PC-3 (cell line): ENCODE data around the gene OTOL1. TPM values are rescaled to one million over a fixed set of nuclear protein-coding genes. Genes with fewer than 3 reads are reported as not detected.
"Not testable (repeated sequence)": the region's sequence is repeated elsewhere in the genome, so short reads cannot be mapped to it uniquely, and the experiment has no call there.

Source experiments
- ATAC-seq: fragments of 200-7000 bp; cut with Tn5 transposase; 2 replicates; pipeline ENCODE4 v1.9.1; 2020; ENCODE audit warnings: mild to moderate bottlenecking, moderate library complexity
- BruUV-seq: library from RNA; stranded (reverse); fragments of 400-500 nt; replicated peaks from 2 replicates; lab custom pipeline; 2021; lab: Mats Ljungman, UMichigan
- CTCF ChIA-PET: fragments of 300-600 bp; sonication (Branson Sonifier 250); formaldehyde crosslinking; loops from one replicate; lab custom pipeline; 2022; ENCODE audit warnings: antibody characterized with exemption; lab: Charles Lee
- POLR2A ChIA-PET: fragments of 300-600 bp; sonication (Branson Sonifier 250); formaldehyde crosslinking; loops from one replicate; lab custom pipeline; 2022; ENCODE audit warnings: antibody characterized with exemption; ENCODE audit not compliant: unreplicated experiment; lab: Charles Lee
- DNase-seq: peaks from one replicate; pipeline ENCODE4 v3.0.0-alpha.2; 2015
- H2AFZ ChIP-seq: fragments of 300-600 bp; sonication (generic); 2 replicates; pipeline ENCODE4 v1.6.0; 2016; ENCODE audit warnings: antibody characterized with exemption, low read length
- H3F3A ChIP-seq: fragments of 300-600 bp; sonication (generic); one replicate; pipeline ENCODE4 v1.6.0; 2017; ENCODE audit warnings: antibody characterized with exemption, low read length, control low read depth, mild to moderate bottlenecking; ENCODE audit not compliant: unreplicated experiment
- H3K27ac ChIP-seq: fragments of 300-600 bp; sonication (generic); 2 replicates; pipeline ENCODE4 v1.5.1; 2016; ENCODE audit warnings: mild to moderate bottlenecking, low read length
- H3K27me3 ChIP-seq: fragments of 300-600 bp; sonication (generic); 2 replicates; pipeline ENCODE4 v1.6.1; 2016; ENCODE audit warnings: low read length, mixed read lengths
- H3K36me3 ChIP-seq: fragments of 300-600 bp; sonication (generic); 2 replicates; pipeline ENCODE4 v1.6.1; 2016; ENCODE audit warnings: low read depth, mixed run types, low read length, mixed read lengths
- H3K4me1 ChIP-seq: fragments of 300-600 bp; sonication (generic); 2 replicates; pipeline ENCODE4 v1.5.1; 2016; ENCODE audit warnings: low read length; ENCODE audit not compliant: insufficient read depth
- H3K4me2 ChIP-seq: fragments of 300-600 bp; sonication (generic); 2 replicates; pipeline ENCODE4 v1.6.0; 2016; ENCODE audit warnings: low read length
- H3K4me3 ChIP-seq: fragments of 300-600 bp; sonication (generic); 2 replicates; pipeline ENCODE4 v1.5.1; 2016; ENCODE audit warnings: mild to moderate bottlenecking, low read length, mixed read lengths
- H3K79me2 ChIP-seq: fragments of 300-600 bp; sonication (generic); 2 replicates; pipeline ENCODE4 v1.6.1; 2017; ENCODE audit warnings: low read length, mixed read lengths
- H3K9ac ChIP-seq: fragments of 300-600 bp; sonication (generic); 2 replicates; pipeline ENCODE4 v1.6.0; 2016; ENCODE audit warnings: mild to moderate bottlenecking, low read length
- H3K9me2 ChIP-seq: fragments of 300-600 bp; sonication (generic); replicated peaks from 2 replicates; pipeline ENCODE4 v1.6.1; 2016; ENCODE audit warnings: mixed run types, low read length, mixed read lengths
- H3K9me3 ChIP-seq: fragments of 300-600 bp; sonication (generic); 2 replicates; pipeline ENCODE4 v1.6.1; 2016; ENCODE audit warnings: low read length, mixed read lengths
- H4K20me1 ChIP-seq: fragments of 300-600 bp; sonication (generic); 2 replicates; pipeline ENCODE4 v1.6.1; 2016; ENCODE audit warnings: low read length, mixed read lengths
- EZH2 ChIP-seq: fragments of 300-600 bp; sonication (generic); IDR thresholded peaks from one replicate; pipeline ENCODE4 v1.6.1; 2017; ENCODE audit warnings: antibody characterized with exemption, mild to moderate bottlenecking, low read length; ENCODE audit not compliant: unreplicated experiment
- EZH2phosphoT487 ChIP-seq: fragments of 300-600 bp; sonication (generic); IDR thresholded peaks from 2 replicates; pipeline ENCODE4 v1.6.1; 2018; ENCODE audit warnings: mild to moderate bottlenecking, antibody characterized with exemption, low read length, borderline replicate concordance
- intact Hi-C: fragments of 100-400 bp; cut with micrococcal nuclease; formaldehyde crosslinking; loops from 2 replicates; pipeline ENCODE4 v1.9.0; 2023
- total RNA-seq: library from RNA; depleted of rRNA; stranded (reverse); fragments of >200 nt; gene quantifications from 2 replicates; pipeline ENCODE4 v1.2.3, GENCODE V29; 2014
- TF ChIP-seq, protein P1 (sequence below): fragments of 300-600 bp; sonication (generic); conservative IDR thresholded peaks from 2 replicates; pipeline ENCODE4 v1.5.1; 2017; ENCODE audit warnings: antibody characterized with exemption, low read depth, mild to moderate bottlenecking, low read length

The OTOL1 gene
- total RNA-seq, 1 experiment from 2014 or later: not detected

DNA sequence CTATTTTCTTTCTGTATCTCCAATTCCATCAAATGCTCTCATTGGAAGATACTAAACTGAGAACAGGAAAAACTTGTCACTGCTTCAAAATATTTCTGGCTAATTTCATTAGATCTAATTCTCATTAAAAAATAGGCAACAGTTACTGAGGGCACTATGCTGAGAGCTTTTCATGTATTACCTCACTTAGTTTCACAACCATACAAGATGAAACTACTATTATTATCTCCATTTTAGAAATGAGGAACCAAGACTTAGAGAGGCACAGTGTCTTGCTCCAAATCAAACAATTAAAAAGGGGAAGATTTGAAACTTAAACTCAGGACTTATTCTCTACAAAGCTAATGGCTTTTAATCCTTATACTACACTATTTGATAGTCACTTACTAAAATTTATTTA lies 7.2 kb upstream of the OTOL1 start:
- no peak for DNase-seq
- TF ChIP-seq EZH2: no peak
- TF ChIP-seq, protein P1, sequence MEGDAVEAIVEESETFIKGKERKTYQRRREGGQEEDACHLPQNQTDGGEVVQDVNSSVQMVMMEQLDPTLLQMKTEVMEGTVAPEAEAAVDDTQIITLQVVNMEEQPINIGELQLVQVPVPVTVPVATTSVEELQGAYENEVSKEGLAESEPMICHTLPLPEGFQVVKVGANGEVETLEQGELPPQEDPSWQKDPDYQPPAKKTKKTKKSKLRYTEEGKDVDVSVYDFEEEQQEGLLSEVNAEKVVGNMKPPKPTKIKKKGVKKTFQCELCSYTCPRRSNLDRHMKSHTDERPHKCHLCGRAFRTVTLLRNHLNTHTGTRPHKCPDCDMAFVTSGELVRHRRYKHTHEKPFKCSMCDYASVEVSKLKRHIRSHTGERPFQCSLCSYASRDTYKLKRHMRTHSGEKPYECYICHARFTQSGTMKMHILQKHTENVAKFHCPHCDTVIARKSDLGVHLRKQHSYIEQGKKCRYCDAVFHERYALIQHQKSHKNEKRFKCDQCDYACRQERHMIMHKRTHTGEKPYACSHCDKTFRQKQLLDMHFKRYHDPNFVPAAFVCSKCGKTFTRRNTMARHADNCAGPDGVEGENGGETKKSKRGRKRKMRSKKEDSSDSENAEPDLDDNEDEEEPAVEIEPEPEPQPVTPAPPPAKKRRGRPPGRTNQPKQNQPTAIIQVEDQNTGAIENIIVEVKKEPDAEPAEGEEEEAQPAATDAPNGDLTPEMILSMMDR: no peak
- no peak for TF ChIP-seq EZH2phosphoT487
- intact Hi-C loops: no loop called here
- no peaks in the 10 kb centered on the region for H3K9me3 ChIP-seq
- no peak overlapping the region for H3K4me3 ChIP-seq
- ATAC-seq: no peak
- H3K36me3 ChIP-seq: no peaks in the 10 kb centered on the region
- H4K20me1 ChIP-seq: no peaks in the 10 kb centered on the region
- CTCF ChIA-PET: no interaction called here
- peaks cover 10% of the 10 kb centered on the region; the same call in 1 of the 2 replicates for H3K27me3 ChIP-seq
- no peaks in the 10 kb centered on the region for H3K4me1 ChIP-seq
- no peak overlapping the region for H3K27ac ChIP-seq
- no peak overlapping the region for H2AFZ ChIP-seq
- no peaks in the 10 kb centered on the region for H3K9me2 ChIP-seq
- no peaks in the 10 kb centered on the region for H3F3A ChIP-seq
- H3K9ac ChIP-seq: no peak overlapping the region
- H3K79me2 ChIP-seq: no peaks in the 10 kb centered on the region
- POLR2A ChIA-PET: no interaction called here
- no peak overlapping the region for H3K4me2 ChIP-seq
- BruUV-seq: no TSS peak

DNA sequence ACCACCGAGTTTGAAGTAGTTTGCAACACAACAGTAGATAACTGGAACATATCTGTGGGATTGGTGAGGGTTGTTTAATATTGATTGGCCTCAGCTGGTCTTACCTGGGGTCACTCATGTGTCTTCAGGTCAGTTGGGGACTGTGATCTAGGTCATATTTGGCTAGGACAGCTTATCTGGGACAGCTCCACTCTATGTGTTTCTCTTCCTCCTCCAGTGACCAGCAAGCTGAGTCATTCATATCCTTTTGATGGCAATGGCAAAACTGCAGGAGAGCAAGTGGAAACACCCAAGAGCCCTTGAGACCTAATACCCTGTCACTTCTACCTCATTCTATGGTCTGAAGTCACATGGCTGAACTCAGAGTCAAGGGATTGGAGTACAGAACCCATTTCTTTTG lies 5.8 kb upstream of the OTOL1 start:
- BruUV-seq, DNase-seq, ATAC-seq, H3K27me3 ChIP-seq, H3K79me2 ChIP-seq, H2AFZ ChIP-seq, H3K4me1 ChIP-seq, H3K27ac ChIP-seq, H3K4me2 ChIP-seq, H3F3A ChIP-seq, H4K20me1 ChIP-seq, H3K9me3 ChIP-seq, H3K36me3 ChIP-seq, H3K9me2 ChIP-seq, POLR2A ChIA-PET, H3K4me3 ChIP-seq, CTCF ChIA-PET, intact Hi-C loops, H3K9ac ChIP-seq: not testable (repeated sequence)

DNA sequence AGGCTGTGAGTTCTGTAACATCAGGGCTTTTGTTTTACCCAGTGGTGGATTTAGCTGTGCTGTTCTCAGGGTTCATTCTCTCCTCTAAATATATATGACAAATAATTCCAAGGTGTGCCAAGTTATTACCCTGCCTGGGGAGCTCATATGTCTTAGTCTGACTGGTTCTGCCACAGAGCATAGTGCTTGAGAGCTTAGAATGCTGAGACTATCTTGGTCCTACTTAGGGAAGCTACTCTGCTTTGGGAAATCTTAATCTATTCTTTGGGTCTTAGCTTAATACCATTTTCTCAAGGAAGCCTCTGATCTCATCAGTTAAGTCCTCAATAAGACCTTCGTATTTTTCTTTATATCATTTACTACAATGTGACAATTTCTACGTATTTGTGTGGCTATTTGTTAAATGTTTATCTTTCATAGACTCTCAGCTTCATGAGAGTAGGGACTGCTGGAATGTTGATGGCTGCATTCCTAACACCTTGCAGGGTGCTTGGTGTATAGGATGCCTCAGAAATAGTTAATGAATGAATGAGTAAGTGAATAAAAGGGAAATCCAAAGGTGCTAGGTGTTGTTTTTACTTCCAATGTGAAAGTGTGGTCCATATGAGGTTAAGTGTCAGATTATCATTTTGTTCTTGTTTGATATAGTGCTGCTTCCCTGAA lies 1.8 kb downstream of the OTOL1 start:
- no peaks in the 10 kb centered on the region for H4K20me1 ChIP-seq
- H3K79me2 ChIP-seq: no peaks in the 10 kb centered on the region
- ChIA-PET POLR2A (no interaction called here), CTCF (no interaction called here)
- no peaks in the 10 kb centered on the region for H3K27me3 ChIP-seq
- no peaks in the 10 kb centered on the region for H3K36me3 ChIP-seq
- ATAC-seq: no peak
- H3K9me3 ChIP-seq: peaks cover 6% of the 10 kb centered on the region; the same call in 1 of the 2 replicates
- H3K9ac ChIP-seq: no peak overlapping the region
- no peaks in the 10 kb centered on the region for H3F3A ChIP-seq
- H2AFZ ChIP-seq: no peak overlapping the region
- DNase-seq: no peak
- peaks cover 10% of the 10 kb centered on the region for H3K4me1 ChIP-seq
- no peak overlapping the region for H3K4me3 ChIP-seq
- intact Hi-C loops: no loop called here
- TF ChIP-seq, protein P1: no peak
- no peak for TF ChIP-seq EZH2
- no peak for TF ChIP-seq EZH2phosphoT487
- no peak overlapping the region for H3K4me2 ChIP-seq
- H3K27ac ChIP-seq: no peak overlapping the region
- no peaks in the 10 kb centered on the region for H3K9me2 ChIP-seq
- BruUV-seq: no TSS peak
